ENCODE data around the gene LRRC36.

Gene LRRC36

GRCh38 chr16:67294938-67295361 lies 31.7 kb upstream of the LRRC36 start:
- H3K9ac ChIP-seq (ENCODE audit: low read length) = no peak overlapping the region
- H3K79me2 ChIP-seq (ENCODE audit: low read length) = no peaks in the 10 kb centered on the region
- H3K4me1 ChIP-seq (ENCODE audit: low read length) = no peaks in the 10 kb centered on the region
- H3K36me3 ChIP-seq (replicated peaks; ENCODE audit: insufficient read depth, low read length) = no peaks in the 10 kb centered on the region
- DNase-seq = no peak
- H3K4me2 ChIP-seq (ENCODE audit: low read depth, low read length) = no peak overlapping the region
- H3F3A ChIP-seq (ENCODE audit: insufficient read depth, low read length) = no peaks in the 10 kb centered on the region
- peaks cover 15% of the 10 kb centered on the region; the same call in 1 of the 2 replicates for H3K27me3 ChIP-seq (replicated peaks; ENCODE audit: insufficient read depth, low read length)
- H3K4me3 ChIP-seq (ENCODE audit: low read length) = no peak overlapping the region
- H3K9me2 ChIP-seq (replicated peaks; ENCODE audit: insufficient read depth, low read length) = no peaks in the 10 kb centered on the region
- no peaks in the 10 kb centered on the region for H3K9me3 ChIP-seq (replicated peaks; ENCODE audit: insufficient read depth, low read length)
- H3K27ac ChIP-seq (ENCODE audit: low read length) = no peak overlapping the region
- TF ChIP-seq CTCF (IDR thresholded peaks at IDR 0.05; ENCODE audit: low read length) = no peak
- no peak for TF ChIP-seq EZH2 (optimal IDR thresholded peaks at IDR 0.05; ENCODE audit: low read depth, low read length)
- no peak overlapping the region for H2AFZ ChIP-seq (ENCODE audit: low read length)
- H4K20me1 ChIP-seq (ENCODE audit: insufficient read depth, low read length) = no peaks in the 10 kb centered on the region

GRCh38 chr16:67296420-67296819 lies 30.2 kb upstream of the LRRC36 start:
- no peak for TF ChIP-seq EZH2phosphoT487 (IDR thresholded peaks at IDR 0.05; ENCODE audit: low read length)
- TF ChIP-seq CTCF (IDR thresholded peaks at IDR 0.05; ENCODE audit: low read length) = no peak
- TF ChIP-seq EZH2 (optimal IDR thresholded peaks at IDR 0.05; ENCODE audit: low read depth, low read length) = no peak
- no peak overlapping the region for H3K4me2 ChIP-seq (ENCODE audit: low read depth, low read length)
- H2AFZ ChIP-seq (ENCODE audit: low read length) = no peak overlapping the region
- no peak overlapping the region for H3K9ac ChIP-seq (ENCODE audit: low read length)
- H3K9me2 ChIP-seq (replicated peaks; ENCODE audit: insufficient read depth, low read length) = no peaks in the 10 kb centered on the region
- no peak for DNase-seq
- no peak overlapping the region for H3K27ac ChIP-seq (ENCODE audit: low read length)
- no peaks in the 10 kb centered on the region for H3K9me3 ChIP-seq (replicated peaks; ENCODE audit: insufficient read depth, low read length)
- no peaks in the 10 kb centered on the region for H4K20me1 ChIP-seq (ENCODE audit: insufficient read depth, low read length)
- H3K4me3 ChIP-seq (ENCODE audit: low read length) = no peak overlapping the region
- H3K4me1 ChIP-seq (ENCODE audit: low read length) = no peaks in the 10 kb centered on the region
- peaks cover 15% of the 10 kb centered on the region; the same call in 1 of the 2 replicates for H3K27me3 ChIP-seq (replicated peaks; ENCODE audit: insufficient read depth, low read length)
- no peaks in the 10 kb centered on the region for H3K36me3 ChIP-seq (replicated peaks; ENCODE audit: insufficient read depth, low read length)
- no peaks in the 10 kb centered on the region for H3F3A ChIP-seq (ENCODE audit: insufficient read depth, low read length)
- no peaks in the 10 kb centered on the region for H3K79me2 ChIP-seq (ENCODE audit: low read length)

- TF ChIP-seq EZH2phosphoT487 (IDR thresholded peaks at IDR 0.05; ENCODE audit: low read length) (no peak), EZH2 (optimal IDR thresholded peaks at IDR 0.05; ENCODE audit: low read depth, low read length) (no peak), CTCF (IDR thresholded peaks at IDR 0.05; ENCODE audit: low read length) (no peak)
- no peak overlapping the region for H3K9ac ChIP-seq (ENCODE audit: low read length)
- H3K9me2 ChIP-seq (replicated peaks; ENCODE audit: insufficient read depth, low read length) = no peaks in the 10 kb centered on the region
- no peak overlapping the region for H3K27ac ChIP-seq (ENCODE audit: low read length)
- peaks cover 15% of the 10 kb centered on the region; the same call in 1 of the 2 replicates for H3K27me3 ChIP-seq (replicated peaks; ENCODE audit: insufficient read depth, low read length)
- H4K20me1 ChIP-seq (ENCODE audit: insufficient read depth, low read length) = no peaks in the 10 kb centered on the region
- H3F3A ChIP-seq (ENCODE audit: insufficient read depth, low read length) = no peaks in the 10 kb centered on the region
- H3K9me3 ChIP-seq (replicated peaks; ENCODE audit: insufficient read depth, low read length) = no peaks in the 10 kb centered on the region
- no peaks in the 10 kb centered on the region for H3K79me2 ChIP-seq (ENCODE audit: low read length)
- no peak overlapping the region for H3K4me2 ChIP-seq (ENCODE audit: low read depth, low read length)
- H3K4me3 ChIP-seq (ENCODE audit: low read length) = no peak overlapping the region
- H3K4me1 ChIP-seq (ENCODE audit: low read length) = no peaks in the 10 kb centered on the region
- H2AFZ ChIP-seq (ENCODE audit: low read length) = no peak overlapping the region
- no peak for DNase-seq
- no peaks in the 10 kb centered on the region for H3K36me3 ChIP-seq (replicated peaks; ENCODE audit: insufficient read depth, low read length)
These were observed 28.3 kb upstream of the LRRC36 start for GRCh38 chr16:67298277-67298676.
